Effector memory CD4-positive, alpha-beta T cell (primary cell): ENCODE results near the gene POLE3.
"Not testable (repeated sequence)": the region's sequence is repeated elsewhere in the genome, so short reads cannot be mapped to it uniquely, and the experiment has no call there.

ENCODE experiments used
- DNase-seq, 3 donors: peaks; one replicate each; pipeline ENCODE4 v3.0.0-alpha.2; 2020
- H3K27ac ChIP-seq: 2 replicates; pipeline ENCODE4 v1.7.0; 2013; ENCODE audit warnings: mild to moderate bottlenecking, low read length, moderate library complexity; ENCODE audit not compliant: insufficient read depth, poor library complexity, severe bottlenecking
- H3K27me3 ChIP-seq: replicated peaks from 2 replicates; pipeline ENCODE4 v1.7.0; 2013; ENCODE audit warnings: mild to moderate bottlenecking, low read length; ENCODE audit not compliant: insufficient read depth, control insufficient read depth, poor library complexity, severe bottlenecking
- H3K36me3 ChIP-seq: 2 replicates; pipeline ENCODE4 v1.7.0; 2013; ENCODE audit warnings: mild to moderate bottlenecking, low read length, moderate library complexity; ENCODE audit not compliant: control insufficient read depth, insufficient read depth
- H3K4me1 ChIP-seq: 2 replicates; pipeline ENCODE4 v1.7.0; 2013; ENCODE audit warnings: low read length, mild to moderate bottlenecking; ENCODE audit not compliant: control insufficient read depth, insufficient read depth, poor library complexity, severe bottlenecking
- H3K4me3 ChIP-seq: 2 replicates; pipeline ENCODE4 v1.7.0; 2013; ENCODE audit warnings: low read length, low read depth, mild to moderate bottlenecking; ENCODE audit not compliant: insufficient read depth, poor library complexity, severe bottlenecking
- H3K9me3 ChIP-seq: 2 replicates; pipeline ENCODE4 v1.7.0; 2013; ENCODE audit warnings: mild to moderate bottlenecking, low read length, moderate library complexity; ENCODE audit not compliant: control insufficient read depth

The POLE3 gene

GRCh38 chr9:113391917-113392316, 18.6 kb downstream of the POLE3 start:
- no peaks in the 10 kb centered on the region for H3K4me1 ChIP-seq
- no peak overlapping the region for H3K4me3 ChIP-seq
- DNase-seq, result no peak
- no peaks in the 10 kb centered on the region for H3K9me3 ChIP-seq
- H3K27me3 ChIP-seq, result no peaks in the 10 kb centered on the region
- H3K36me3 ChIP-seq, result peaks cover 57% of the 10 kb centered on the region
- H3K27ac ChIP-seq, result no peak overlapping the region

GRCh38 chr9:113390192-113390960, 20.1 kb downstream of the POLE3 start:
- peaks cover 61% of the 10 kb centered on the region for H3K36me3 ChIP-seq
- H3K4me1 ChIP-seq, result no peaks in the 10 kb centered on the region
- DNase-seq, result no peak
- H3K27ac ChIP-seq, result no peak overlapping the region
- H3K27me3 ChIP-seq, result no peaks in the 10 kb centered on the region
- H3K4me3 ChIP-seq, result no peak overlapping the region
- H3K9me3 ChIP-seq, result no peaks in the 10 kb centered on the region

GRCh38 chr9:113389451-113389850, 21.0 kb downstream of the POLE3 start:
- no peaks in the 10 kb centered on the region for H3K9me3 ChIP-seq
- no peaks in the 10 kb centered on the region for H3K4me1 ChIP-seq
- no peaks in the 10 kb centered on the region for H3K27me3 ChIP-seq
- H3K4me3 ChIP-seq, result no peak overlapping the region
- DNase-seq, result no peak
- H3K36me3 ChIP-seq, result peaks cover 61% of the 10 kb centered on the region
- no peak overlapping the region for H3K27ac ChIP-seq

- H3K27ac ChIP-seq, result no peak overlapping the region
- no peaks in the 10 kb centered on the region for H3K9me3 ChIP-seq
- no peak for DNase-seq
- no peaks in the 10 kb centered on the region for H3K27me3 ChIP-seq
- no peaks in the 10 kb centered on the region for H3K4me1 ChIP-seq
- H3K4me3 ChIP-seq, result no peak overlapping the region
- H3K36me3 ChIP-seq, result peaks cover 61% of the 10 kb centered on the region
Observed at GRCh38 chr9:113388833-113389232, 21.6 kb downstream of the POLE3 start.

GRCh38 chr9:113387560-113388230, 22.8 kb downstream of the POLE3 start:
- Histone ChIP-seq H3K36me3 (peaks cover 53% of the 10 kb centered on the region), H3K27ac (no peak overlapping the region), H3K27me3 (no peaks in the 10 kb centered on the region), H3K4me1 (no peaks in the 10 kb centered on the region), H3K9me3 (no peaks in the 10 kb centered on the region), H3K4me3 (no peak overlapping the region)
- no peak for DNase-seq

GRCh38 chr9:113386571-113387393, 23.7 kb downstream of the POLE3 start:
- Histone ChIP-seq H3K36me3 (peaks cover 49% of the 10 kb centered on the region), H3K27me3 (no peaks in the 10 kb centered on the region), H3K4me3 (no peak overlapping the region), H3K4me1 (no peaks in the 10 kb centered on the region), H3K27ac (no peak overlapping the region), H3K9me3 (no peaks in the 10 kb centered on the region)
- DNase-seq, result no peak

- Histone ChIP-seq H3K27ac (no peak overlapping the region), H3K36me3 (peaks cover 5% of the 10 kb centered on the region), H3K27me3 (no peaks in the 10 kb centered on the region), H3K4me3 (no peak overlapping the region), H3K4me1 (no peaks in the 10 kb centered on the region), H3K9me3 (no peaks in the 10 kb centered on the region)
- no peak for DNase-seq
Observed at GRCh38 chr9:113381909-113382411, 28.5 kb downstream of the POLE3 start.

- H3K27ac ChIP-seq, result not testable (repeated sequence)
Observed at GRCh38 chr9:113381441-113381840, 29.0 kb downstream of the POLE3 start.

GRCh38 chr9:113380869-113381378, 29.6 kb downstream of the POLE3 start:
- Histone ChIP-seq H3K9me3 (no peaks in the 10 kb centered on the region), H3K4me1 (no peaks in the 10 kb centered on the region), H3K27me3 (no peaks in the 10 kb centered on the region), H3K27ac (no peak overlapping the region), H3K36me3 (no peaks in the 10 kb centered on the region), H3K4me3 (no peak overlapping the region)
- no peak for DNase-seq

More at GRCh38 chr9:113381441-113381840, 29.0 kb downstream of the POLE3 start:
- H3K27me3 ChIP-seq, DNase-seq, H3K9me3 ChIP-seq, H3K36me3 ChIP-seq, H3K4me3 ChIP-seq, H3K4me1 ChIP-seq: not testable (repeated sequence)
